IPS DF 6.9 (cell line): ENCODE data around the gene LRP10.
A peak's percentile ranks its signal among the peaks of the same experiment; 100 is the strongest.

Source experiments
- DNase-seq: peaks from one replicate; pipeline ENCODE4 v3.0.0-alpha.2; 2013; ENCODE audit warnings: low read depth, low spot score
- H3K27ac ChIP-seq: one replicate; pipeline ENCODE4 v1.5.1; 2013; ENCODE audit warnings: low read length, control low read depth
- H3K27me3 ChIP-seq: 2 replicates; pipeline ENCODE4 v1.6.1; 2013; ENCODE audit warnings: mild to moderate bottlenecking, low read length; ENCODE audit not compliant: control insufficient read depth, insufficient read depth
- H3K36me3 ChIP-seq: 2 replicates; pipeline ENCODE4 v1.6.1; 2013; ENCODE audit warnings: low read length; ENCODE audit not compliant: control insufficient read depth, insufficient read depth
- H3K4me1 ChIP-seq: 2 replicates; pipeline ENCODE4 v1.6.1; 2013; ENCODE audit warnings: low read length; ENCODE audit not compliant: control insufficient read depth, insufficient read depth
- H3K4me3 ChIP-seq: 2 replicates; pipeline ENCODE4 v1.5.1; 2013; ENCODE audit warnings: mild to moderate bottlenecking, low read length
- H3K9me3 ChIP-seq: 2 replicates; pipeline ENCODE4 v1.6.1; 2013; ENCODE audit warnings: low read length, inconsistent platforms; ENCODE audit not compliant: control insufficient read depth, insufficient read depth
- WGBS: extraction: QIAGEN DNeasy Blood & Tissue Kit; methylation state at CpG from one replicate; pipeline ENCODE4 v1.1.7; 2013; ENCODE audit warnings: mixed read lengths, missing lambda C conversion rate; ENCODE audit not compliant: insufficient read length, insufficient coverage; 5-methylcytosine and 5-hydroxymethylcytosine counted together

Gene LRP10

GRCh38 chr14:22883173-22883976 lies 11.8 kb downstream of the LRP10 start, which contains the start of gene REM2:
Gene REM2 (plus strand): TSS chr14:22883222. CDS start chr14:22883288, 66 bp downstream.
- Histone ChIP-seq H3K27me3 (no peaks in the 10 kb centered on the region), H3K9me3 (no peaks in the 10 kb centered on the region), H3K36me3 (no peaks in the 10 kb centered on the region), H3K4me1 (peaks cover 7% of the 10 kb centered on the region; the same call in 1 of the 2 replicates), H3K27ac (no peak within 1 kb of the TSS), H3K4me3 (peak within 1 kb of the TSS; percentile 25; the same call in 1 of the 2 replicates)
- 100% methylated on average over 1 of the region's 15 CpGs for WGBS
- DNase-seq: no peak

GRCh38 chr14:22884076-22884737 lies 12.7 kb downstream of the LRP10 start:
- Histone ChIP-seq H3K4me3 (no peak overlapping the region), H3K27me3 (no peaks in the 10 kb centered on the region), H3K4me1 (peaks cover 7% of the 10 kb centered on the region; the same call in 1 of the 2 replicates), H3K27ac (no peak overlapping the region), H3K36me3 (no peaks in the 10 kb centered on the region), H3K9me3 (no peaks in the 10 kb centered on the region)
- no peak for DNase-seq
- WGBS: no CpG with 5 or more reads among the region's 7 CpGs

- H3K9me3 ChIP-seq: no peaks in the 10 kb centered on the region
- no peak for DNase-seq
- no peak overlapping the region for H3K4me3 ChIP-seq
- H3K36me3 ChIP-seq: no peaks in the 10 kb centered on the region
- no peaks in the 10 kb centered on the region for H3K27me3 ChIP-seq
- H3K4me1 ChIP-seq: peaks cover 7% of the 10 kb centered on the region; the same call in 1 of the 2 replicates
- H3K27ac ChIP-seq: no peak overlapping the region
- WGBS: no CpG with 5 or more reads among the region's 11 CpGs
Measured at GRCh38 chr14:22884738-22885523, 13.4 kb downstream of the LRP10 start.

GRCh38 chr14:22885975-22886374 lies 14.4 kb downstream of the LRP10 start:
- no peak overlapping the region for H3K27ac ChIP-seq
- peaks cover 7% of the 10 kb centered on the region; the same call in 1 of the 2 replicates for H3K4me1 ChIP-seq
- no peaks in the 10 kb centered on the region for H3K9me3 ChIP-seq
- no peak for DNase-seq
- no peak overlapping the region; the same call in 1 of the 2 replicates for H3K4me3 ChIP-seq
- H3K36me3 ChIP-seq: no peaks in the 10 kb centered on the region
- no CpG with 5 or more reads among the region's 21 CpGs for WGBS
- no peaks in the 10 kb centered on the region for H3K27me3 ChIP-seq

GRCh38 chr14:22886500-22887259 lies 15.1 kb downstream of the LRP10 start:
- Histone ChIP-seq H3K27ac (no peak overlapping the region), H3K36me3 (no peaks in the 10 kb centered on the region), H3K27me3 (no peaks in the 10 kb centered on the region), H3K4me3 (peak overlapping the region; percentile 55), H3K9me3 (no peaks in the 10 kb centered on the region), H3K4me1 (peaks cover 7% of the 10 kb centered on the region; the same call in 1 of the 2 replicates)
- WGBS: no CpG with 5 or more reads among the region's 77 CpGs
- DNase-seq: no peak

GRCh38 chr14:22887260-22887989 lies 15.9 kb downstream of the LRP10 start:
- Histone ChIP-seq H3K9me3 (no peaks in the 10 kb centered on the region), H3K36me3 (no peaks in the 10 kb centered on the region), H3K4me3 (peak overlapping the region; percentile 55; the same call in 1 of the 2 replicates), H3K27me3 (no peaks in the 10 kb centered on the region), H3K4me1 (peaks cover 4% of the 10 kb centered on the region; the same call in 1 of the 2 replicates), H3K27ac (no peak overlapping the region)
- WGBS: no CpG with 5 or more reads among the region's 11 CpGs
- DNase-seq: no peak

- H3K4me1 ChIP-seq: peaks cover 3% of the 10 kb centered on the region; the same call in 1 of the 2 replicates
- WGBS: no CpG with 5 or more reads among the region's 5 CpGs
- no peaks in the 10 kb centered on the region for H3K9me3 ChIP-seq
- DNase-seq: no peak
- H3K4me3 ChIP-seq: no peak overlapping the region
- H3K27ac ChIP-seq: no peak overlapping the region
- no peaks in the 10 kb centered on the region for H3K27me3 ChIP-seq
- no peaks in the 10 kb centered on the region for H3K36me3 ChIP-seq
Measured at GRCh38 chr14:22887990-22888378, 16.4 kb downstream of the LRP10 start.

GRCh38 chr14:22888662-22889061 lies 17.1 kb downstream of the LRP10 start:
- H3K4me1 ChIP-seq: no peaks in the 10 kb centered on the region; the same call in 1 of the 2 replicates
- H3K4me3 ChIP-seq: no peak overlapping the region
- no CpG with 5 or more reads among the region's 4 CpGs for WGBS
- no peaks in the 10 kb centered on the region for H3K27me3 ChIP-seq
- DNase-seq: no peak
- H3K9me3 ChIP-seq: no peaks in the 10 kb centered on the region
- no peaks in the 10 kb centered on the region for H3K36me3 ChIP-seq
- no peak overlapping the region for H3K27ac ChIP-seq

GRCh38 chr14:22890416-22890815 lies 18.9 kb downstream of the LRP10 start:
- no peak overlapping the region for H3K4me3 ChIP-seq
- no peaks in the 10 kb centered on the region for H3K36me3 ChIP-seq
- no peaks in the 10 kb centered on the region for H3K9me3 ChIP-seq
- H3K27me3 ChIP-seq: no peaks in the 10 kb centered on the region
- H3K4me1 ChIP-seq: no peaks in the 10 kb centered on the region
- no peak overlapping the region for H3K27ac ChIP-seq
- DNase-seq: no peak
- WGBS: no CpG with 5 or more reads among the region's 1 CpG
